Stimulated activated CD4-positive, alpha-beta T cell treated with anti-CD3 and anti-CD28 coated beads, Interleukin-4, amount 100 ng/mL, for 1 hour (primary cell): ENCODE data around the gene CFAP73.
"Not testable (repeated sequence)": the region's sequence is repeated elsewhere in the genome, so short reads cannot be mapped to it uniquely, and the experiment has no call there.

Experiments used
- DNase-seq: peaks from one replicate; pipeline ENCODE4 v3.0.0-alpha.2; 2020

CFAP73 gene

DNA sequence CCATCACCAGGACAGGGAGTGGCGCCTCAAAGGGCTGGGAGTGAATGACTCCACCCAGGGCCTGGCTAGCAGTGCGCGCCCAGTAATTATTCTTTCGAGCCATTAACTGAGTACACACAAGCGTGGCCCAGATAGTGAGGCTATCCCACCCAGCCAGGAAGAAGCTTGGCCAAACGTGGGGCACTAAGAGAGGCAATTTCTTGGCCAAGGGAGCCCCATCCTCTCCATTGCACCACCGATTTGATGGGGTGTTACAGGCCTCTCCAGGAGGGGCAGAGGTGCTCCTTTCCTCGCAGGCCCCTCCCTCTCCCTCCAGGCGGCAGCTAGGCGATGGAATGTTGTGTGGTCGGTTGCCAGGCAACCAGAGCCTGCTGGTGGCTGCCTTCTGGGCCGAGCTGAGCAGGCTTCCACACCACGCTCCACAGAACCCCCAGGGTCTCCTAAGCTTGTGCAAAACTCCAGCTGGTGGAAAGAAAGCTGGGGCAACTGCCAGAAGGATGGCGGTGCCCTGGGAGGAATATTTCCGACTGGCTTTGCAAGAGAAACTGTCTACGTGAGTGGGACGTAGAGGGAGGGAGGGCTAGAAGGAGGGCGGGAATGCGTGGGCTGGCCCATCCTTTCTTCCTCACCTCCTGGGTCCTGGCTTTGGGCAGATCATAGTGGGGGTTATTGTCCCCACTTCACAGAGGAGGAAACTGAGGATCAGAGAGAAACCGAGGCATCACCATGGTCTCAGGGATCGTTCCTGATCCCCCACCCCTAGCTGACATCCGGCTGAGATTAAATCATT is at the start of gene CFAP73:
Gene CFAP73 (plus strand): TSS at position 364 of the 790 bp plus-strand sequence. CDS start 134 bp downstream, at position 498.
- no peak for DNase-seq

DNA sequence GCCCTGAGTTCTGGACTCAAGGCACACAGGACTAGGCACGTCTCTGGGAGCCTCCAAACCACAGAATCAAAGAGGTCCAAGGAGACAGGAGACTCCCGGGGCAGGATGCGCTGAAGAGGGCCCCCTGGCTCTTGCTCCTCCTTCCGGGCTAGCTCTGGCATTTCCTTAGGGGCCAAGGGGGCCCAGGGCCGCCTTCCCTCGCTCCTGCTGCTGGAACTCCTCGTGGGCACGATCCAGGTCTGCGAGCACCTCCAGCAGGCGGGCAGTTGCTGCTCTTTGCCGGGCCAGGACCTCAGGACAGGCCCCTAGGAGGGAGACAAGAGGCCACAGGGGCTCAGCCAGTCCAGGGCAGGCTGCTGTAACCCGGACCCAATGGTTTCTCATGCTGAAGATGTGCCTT is 49.8 kb upstream of the CFAP73 start:
- no peak for DNase-seq

DNA sequence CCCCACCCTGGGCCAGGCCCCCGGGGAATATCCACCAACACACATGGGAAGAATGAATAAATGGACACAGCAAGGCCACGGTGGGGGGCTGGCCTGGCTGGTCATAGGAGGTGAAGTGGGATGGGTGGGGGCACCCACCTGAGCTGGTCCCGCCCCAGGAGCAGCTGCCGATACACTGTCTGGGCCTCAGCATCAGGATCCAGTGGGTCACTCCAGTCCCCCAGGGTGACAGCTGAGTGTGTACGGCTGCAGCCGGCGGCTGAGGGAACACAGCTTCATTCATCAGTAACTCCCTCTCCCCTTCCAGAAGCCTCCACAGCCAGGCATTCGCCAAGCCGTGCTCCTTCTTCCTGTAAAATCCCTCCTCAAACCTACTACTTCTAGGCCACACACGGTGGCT is 47.8 kb upstream of the CFAP73 start:
- DNase-seq, result no peak

DNA sequence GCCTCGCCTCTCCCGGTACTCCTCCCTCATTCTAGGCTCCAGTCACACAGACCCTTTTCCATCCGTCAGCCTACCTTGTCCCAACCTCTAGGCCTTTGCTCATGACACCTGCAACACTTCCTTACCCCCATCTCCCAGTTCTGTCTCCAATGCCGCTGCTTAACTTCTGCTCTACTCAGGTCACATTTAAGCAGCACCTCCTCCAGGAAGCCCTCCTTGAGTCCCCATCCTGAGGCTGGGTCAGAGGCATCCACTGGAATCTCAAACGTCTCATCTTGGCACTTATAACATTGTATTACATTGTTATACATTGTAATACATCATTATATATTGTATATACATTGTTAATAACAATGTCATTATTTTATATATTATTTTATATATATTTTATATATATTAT is 46.7 kb upstream of the CFAP73 start:
- DNase-seq, result no peak

DNA sequence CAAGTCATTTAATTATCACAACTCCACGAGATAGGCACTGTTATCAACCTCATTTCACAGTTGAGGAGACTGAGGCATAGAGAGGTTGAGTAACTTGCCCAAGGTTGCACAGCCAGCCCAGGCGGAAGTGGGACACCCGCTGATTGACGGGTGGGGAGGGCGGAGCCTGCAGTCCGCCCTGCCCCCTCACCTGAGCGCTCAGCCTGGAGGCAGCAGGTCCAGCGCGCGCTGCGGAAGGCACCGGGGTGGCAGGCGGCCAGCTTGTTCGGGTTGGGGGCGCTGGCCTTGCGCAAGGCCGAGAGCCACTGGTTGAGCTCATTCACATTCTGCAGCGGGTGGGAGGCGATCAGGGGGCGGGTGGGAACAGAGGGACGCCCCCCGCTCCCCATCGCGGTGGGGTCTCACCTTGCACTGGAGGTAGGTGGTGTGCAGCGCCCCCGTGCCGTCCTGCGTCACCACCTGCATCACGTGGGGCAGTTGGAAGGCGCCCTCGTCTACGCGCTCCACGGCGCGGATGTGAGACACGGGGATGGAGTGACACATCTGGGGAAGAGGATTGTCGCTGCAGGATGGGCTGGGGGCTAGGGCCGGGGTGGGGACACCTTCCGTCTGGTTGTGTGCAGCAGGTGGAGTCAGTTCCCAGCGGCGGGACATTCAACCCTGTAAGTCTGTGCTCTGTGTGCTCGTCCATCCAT is 45.6 kb upstream of the CFAP73 start:
- peak; percentile 69 for DNase-seq

DNA sequence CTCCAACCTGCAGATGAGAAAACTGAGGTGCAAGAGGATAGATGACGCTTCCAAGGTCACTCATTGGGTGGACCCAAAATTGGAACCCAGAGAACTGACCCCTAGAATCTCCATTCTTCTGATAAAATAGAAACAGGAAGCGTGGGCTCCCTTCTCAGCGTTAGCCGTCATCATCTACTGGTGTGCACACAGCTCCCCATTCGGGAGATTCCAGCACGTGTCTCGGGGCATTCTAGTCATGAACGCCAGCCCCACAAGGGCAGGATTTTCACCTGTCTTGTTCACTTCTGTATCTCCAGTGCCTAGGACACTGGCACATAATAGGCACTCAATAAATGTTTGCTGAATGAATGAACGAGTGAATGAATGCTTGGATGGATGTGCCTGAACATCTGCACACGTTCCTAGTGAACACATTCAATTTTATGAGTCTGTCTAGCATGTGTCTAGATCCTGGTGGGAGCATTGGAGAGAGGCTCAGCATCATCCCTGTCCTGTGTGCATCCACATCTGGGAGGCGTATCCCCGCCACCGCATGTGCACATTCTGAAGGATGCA is 44.5 kb upstream of the CFAP73 start:
- no peak for DNase-seq

DNA sequence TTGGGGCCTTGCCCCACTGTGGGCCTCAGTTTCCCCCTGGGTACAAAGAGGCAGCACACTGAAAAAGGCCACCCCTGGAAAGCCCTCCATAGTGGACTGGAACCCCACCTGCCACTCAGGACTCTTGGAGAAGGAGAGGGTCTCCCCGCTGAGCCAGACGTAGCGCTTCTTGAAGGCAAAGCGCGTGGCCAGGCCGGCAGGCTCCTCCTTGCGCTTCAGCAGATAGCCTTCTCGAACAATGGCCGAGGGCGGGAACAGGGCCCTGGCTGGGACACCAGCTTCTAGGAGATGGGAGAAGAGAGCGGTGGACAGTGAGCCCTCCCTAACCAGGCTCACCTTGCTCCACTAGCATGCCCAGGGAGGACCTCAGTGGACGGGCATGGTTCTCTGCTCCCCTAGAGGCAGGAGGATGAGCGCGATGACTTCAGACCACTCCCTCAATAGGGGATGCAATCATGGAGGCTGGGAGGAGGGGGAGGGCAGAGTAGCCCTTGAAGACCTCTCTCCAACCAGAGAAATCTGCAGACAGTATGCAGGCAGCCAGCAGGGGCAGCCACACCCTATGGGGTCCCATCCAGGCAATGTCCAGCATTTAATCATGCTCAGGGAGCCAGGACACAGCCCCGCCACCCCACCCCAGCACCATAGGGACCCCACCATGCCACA is 43.8 kb upstream of the CFAP73 start:
- DNase-seq, result no peak

DNA sequence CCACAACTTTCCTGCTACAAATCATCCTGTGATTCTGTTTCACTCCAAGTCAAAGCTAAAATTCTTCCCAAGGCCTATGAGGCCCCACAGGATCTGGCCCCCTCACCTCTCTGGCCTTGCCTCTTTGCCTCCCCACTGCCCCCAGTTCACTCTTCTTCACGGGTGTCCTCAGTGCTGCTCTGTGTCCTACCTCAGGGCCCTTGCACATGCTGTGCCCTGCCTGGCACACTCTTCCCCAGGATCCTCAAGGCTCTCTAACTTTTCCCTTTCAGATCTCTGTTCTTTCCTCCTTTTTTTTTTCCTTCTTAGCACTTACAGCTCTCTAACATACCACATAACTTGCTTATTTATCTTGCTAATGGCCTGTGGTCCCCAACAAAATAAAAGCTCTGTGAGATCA is 43.2 kb upstream of the CFAP73 start:
- DNase-seq, result no peak

DNA sequence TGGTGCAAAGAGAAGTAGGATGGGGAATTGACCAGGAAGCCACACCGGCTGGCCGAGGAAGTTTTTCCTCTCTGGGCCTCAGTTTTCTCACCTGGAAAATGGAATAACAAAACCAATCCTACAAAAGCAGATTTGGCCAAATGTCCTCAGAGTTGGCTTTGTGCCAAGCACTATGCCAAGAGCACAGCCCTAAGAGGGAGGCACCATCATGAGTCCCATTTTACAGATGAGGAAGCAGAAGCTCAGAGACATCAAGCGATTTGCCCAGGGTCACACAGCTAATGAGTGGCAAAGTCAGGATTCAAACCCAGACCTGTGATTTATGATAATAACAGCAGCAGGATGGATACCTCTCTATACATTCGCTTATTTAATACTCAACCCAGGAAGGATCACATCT is 41.2 kb upstream of the CFAP73 start:
- DNase-seq, result no peak

DNA sequence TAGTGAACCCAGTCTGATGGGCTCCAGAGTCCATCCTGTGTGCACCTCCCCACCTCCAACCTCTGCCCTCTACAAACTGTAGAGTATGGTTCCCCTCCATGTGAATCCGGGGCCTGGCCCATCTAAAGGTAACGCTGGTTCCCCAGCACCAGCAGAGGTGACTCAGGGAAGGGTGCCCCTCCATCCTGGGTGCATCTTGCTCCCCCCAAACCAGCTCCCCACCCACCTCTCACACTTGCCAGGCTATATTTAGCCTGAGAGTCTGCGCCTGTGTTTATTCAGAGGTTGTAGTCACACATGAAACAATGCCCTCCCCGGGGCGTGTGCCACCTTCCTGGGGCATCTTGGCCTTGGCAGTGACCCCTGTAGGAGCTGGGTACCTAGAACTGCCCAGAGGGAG is 40.2 kb upstream of the CFAP73 start:
- DNase-seq, result no peak

DNA sequence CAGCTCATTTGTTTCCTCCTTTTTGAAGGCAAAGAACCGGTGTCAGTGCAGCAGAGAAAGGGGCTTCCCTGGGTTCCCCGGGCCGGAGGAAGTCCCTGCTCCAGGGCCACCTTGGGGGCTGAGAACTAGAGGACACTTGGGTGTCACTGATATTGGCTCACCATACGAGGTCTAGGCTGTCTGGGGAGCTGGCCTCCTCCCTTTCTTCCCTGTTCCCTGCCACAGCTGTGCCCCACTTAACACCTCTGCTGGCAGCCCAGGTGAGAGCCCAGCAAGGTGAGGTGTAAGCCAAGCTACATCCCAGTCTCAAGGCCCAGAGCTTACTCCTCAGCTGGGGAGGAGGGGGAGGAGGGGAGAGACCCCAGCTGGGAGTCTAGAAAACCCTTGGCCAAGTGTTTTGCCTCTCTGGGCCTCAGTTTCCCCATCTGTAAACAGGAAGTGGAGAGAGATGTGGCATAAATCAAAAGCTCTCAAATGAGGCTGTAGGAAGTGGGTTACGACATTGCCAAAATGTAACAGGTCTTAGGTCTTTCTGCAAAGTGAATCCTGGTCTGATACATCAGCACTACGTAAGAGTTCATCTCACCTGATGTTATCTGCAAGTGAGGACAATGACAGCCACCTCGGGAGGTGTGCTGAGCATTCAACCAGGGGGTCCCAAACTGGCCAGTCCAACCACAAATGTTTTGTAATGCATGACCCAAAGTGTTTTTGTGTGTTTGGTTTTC is 39.5 kb upstream of the CFAP73 start:
- no peak for DNase-seq

DNA sequence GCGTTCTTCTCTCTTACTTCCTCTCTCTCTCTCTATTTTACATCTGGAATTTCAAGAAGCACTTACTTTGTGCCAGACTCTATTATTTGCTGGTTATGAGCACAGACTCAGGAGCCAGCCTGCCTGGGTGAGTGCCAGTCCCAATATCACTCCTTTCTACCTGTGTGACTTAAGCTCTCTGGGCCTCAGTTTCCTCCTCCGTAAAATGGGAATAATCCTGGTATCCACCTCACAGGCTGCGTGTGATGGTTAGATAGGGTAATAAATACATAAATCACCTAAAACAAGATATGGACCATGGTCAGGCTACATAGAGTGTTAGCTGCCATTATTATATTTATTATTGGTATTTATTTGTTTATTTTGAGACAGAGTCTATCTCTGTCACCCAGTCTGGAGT is 38.3 kb upstream of the CFAP73 start:
- DNase-seq, result no peak

DNA sequence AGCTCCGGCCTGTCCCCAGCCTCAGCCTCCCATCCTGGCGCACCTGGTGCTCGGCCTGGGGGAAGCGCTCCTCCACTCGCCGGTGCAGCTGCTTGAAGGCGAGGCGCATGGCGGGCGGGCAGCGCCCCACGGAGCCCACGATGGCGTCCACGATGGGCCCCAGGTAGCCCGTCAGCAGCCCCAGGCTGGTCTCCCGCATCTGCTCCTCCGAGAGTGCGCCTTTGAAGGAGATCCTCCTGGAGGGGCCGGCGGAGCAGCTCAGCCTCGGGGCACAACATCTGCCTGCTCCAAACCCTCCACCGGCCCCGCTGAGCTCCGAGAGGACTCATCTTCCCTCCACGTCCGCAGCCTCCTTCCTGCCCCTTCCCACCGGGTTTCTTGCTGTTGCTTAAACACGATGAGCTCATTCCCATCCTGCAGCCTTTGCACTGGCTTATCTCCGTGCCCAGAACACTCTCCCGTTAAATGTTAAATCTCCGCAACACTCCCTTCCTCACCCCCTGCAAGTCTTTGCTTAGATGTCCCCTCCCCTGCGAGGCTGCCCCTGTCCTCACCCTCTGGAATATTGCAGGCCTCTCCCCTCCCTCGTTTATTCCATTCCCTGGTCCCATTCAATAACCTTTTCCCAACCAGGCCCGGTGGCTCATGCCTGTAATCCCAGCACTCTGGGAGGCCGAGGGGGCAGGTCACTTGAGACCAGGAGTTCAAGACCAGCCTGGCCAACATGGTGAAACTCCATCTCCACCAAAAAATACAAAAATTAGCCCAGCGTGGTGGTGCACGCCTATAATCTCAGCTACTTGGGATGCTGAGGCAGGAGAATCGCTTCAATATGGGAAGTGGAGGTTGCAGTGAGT is 37.3 kb upstream of the CFAP73 start:
- DNase-seq, result no peak

DNA sequence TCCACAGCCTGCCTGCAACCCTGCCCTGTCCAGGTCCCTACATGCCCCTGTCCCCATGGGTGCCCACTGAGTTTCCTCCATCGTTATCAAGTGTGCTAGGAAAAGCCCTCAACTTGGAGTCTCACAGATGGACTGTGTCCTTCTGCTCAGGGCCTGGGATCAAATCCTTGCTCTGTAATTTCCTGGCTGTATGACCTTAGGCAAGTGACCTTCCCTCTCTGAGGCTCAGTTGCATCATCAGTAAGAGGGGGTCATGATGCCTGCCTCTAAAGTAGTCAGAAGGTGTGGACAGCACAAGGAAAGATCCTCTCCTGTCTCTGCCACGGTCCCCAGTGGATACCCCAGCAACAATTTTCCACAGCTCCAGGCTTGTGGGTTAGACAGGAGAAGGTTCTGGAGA is 36.1 kb upstream of the CFAP73 start:
- no peak for DNase-seq

DNA sequence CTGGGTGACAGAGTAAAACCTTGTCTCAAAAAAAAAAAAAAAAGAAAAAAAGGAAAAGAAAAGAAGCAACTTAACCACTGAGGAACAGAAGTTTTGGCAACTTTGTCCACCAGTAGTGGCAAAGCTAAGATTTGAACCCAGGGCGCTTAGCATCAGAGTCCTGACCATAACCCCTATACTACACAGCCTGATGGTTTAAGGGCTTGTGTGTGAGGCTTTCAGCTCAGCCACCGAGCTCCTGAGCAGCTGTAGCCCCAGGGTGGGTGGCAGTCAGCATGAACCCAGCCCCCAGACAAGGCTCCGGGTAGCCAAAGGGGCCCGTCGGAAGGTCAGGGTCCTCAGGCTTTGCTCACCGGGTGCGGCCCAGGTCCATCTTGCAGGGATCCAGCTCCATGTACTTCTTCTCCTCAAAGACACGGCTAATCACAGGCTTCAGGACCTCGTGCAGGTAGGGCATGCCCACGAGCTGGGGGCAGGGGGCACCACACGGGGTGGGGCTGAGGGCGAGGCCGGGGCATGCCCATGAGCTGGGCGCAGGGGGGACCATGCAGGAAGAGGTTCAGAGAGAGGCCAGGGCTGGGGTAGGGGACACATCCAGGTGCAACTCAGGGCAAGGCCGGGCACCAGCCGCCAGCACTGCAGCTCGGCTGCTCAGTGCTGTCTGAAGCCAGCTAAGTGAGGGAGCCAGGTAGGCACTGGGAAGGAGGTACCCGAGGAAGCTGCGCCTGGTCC is 34.9 kb upstream of the CFAP73 start:
- no peak for DNase-seq

DNA sequence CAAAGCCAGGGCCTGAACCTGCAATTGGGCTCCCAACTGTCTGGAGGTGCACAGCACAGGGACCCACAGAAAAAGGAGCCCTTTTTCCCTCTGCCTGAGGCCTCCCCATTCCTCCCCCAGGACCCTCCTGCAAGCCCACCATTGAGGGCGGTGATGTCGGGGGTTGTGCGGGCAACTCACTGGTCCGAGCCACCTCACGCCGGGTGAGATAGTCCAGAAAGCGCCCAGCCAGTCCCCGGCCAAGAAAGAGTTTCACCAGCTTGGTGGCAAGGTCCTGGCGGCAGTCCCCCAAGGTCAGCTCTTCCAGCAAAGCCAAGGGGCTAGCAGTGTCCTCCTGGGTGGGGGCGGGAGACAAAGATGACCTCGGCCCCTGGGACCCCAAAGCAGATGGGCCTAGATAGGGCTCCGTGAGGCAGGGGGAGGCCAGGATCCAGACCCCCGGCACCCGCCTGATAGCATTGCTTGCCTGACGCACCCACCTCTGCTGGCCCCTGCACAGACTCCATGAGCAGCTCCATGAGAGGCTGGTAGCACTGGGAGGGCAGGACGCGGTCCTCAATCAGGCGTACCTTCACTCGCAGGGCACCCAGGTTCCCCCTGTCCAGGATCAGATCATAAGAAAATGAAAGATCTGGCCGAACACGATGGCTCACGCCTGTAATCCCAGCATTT is 33.9 kb upstream of the CFAP73 start:
- DNase-seq, result no peak

DNA sequence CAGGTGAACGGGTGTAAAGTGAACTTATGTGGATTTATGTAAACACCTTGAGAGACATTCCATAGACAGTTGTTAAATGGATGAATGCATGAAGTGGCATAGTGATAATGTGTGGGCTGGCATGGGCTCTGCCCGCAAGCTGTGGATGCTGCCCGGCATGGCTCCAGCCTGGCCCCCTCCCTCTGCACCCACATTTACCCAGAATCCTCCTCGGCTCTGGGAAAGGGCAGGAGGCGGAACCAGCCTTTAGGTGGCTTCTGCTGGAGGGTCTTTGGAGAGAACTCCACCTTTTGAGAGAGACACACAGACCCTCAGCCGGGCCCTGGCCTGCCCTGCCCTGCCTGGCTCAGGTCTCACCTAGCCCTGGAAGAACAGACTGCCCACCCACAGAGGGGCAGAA is 32.6 kb upstream of the CFAP73 start:
- DNase-seq, result no peak

DNA sequence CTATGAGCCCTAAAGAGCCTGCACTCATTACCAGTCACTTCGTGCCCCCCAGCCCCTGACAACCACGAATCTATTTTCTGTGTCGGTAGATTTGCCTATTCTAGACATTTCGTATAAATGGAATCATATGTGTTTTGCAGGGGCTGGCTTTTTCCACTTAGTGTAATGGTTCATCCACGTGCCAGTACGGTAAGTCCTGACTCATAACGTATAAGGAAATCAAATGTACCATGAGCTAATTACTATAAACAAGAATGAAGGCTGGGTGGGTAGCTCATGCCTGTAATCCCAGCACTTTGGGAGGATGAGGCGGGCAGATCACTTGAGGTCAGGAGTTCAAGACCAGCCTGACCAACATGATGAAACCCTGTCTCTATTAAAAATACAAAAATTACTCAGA is 31.8 kb upstream of the CFAP73 start:
- DNase-seq, result not testable (repeated sequence)

DNA sequence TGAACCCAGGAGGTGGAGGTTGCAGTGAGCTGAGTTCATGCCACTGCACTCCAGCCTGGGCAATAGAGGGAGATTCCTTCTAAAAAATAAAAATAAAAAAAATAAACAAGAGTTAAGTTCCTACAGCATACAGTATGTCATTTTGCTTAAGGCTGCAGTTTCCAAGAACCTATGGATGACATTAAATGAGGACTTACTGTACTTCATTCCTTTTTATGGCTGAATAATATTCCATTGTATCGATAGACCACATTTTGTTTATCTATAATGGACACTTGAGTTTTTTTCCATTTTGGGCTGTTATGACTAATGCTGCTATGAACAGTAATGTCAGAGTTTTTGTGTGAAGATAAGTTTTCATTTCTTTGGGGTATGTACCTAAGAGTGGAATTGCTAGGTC is 31.4 kb upstream of the CFAP73 start:
- no peak for DNase-seq

DNA sequence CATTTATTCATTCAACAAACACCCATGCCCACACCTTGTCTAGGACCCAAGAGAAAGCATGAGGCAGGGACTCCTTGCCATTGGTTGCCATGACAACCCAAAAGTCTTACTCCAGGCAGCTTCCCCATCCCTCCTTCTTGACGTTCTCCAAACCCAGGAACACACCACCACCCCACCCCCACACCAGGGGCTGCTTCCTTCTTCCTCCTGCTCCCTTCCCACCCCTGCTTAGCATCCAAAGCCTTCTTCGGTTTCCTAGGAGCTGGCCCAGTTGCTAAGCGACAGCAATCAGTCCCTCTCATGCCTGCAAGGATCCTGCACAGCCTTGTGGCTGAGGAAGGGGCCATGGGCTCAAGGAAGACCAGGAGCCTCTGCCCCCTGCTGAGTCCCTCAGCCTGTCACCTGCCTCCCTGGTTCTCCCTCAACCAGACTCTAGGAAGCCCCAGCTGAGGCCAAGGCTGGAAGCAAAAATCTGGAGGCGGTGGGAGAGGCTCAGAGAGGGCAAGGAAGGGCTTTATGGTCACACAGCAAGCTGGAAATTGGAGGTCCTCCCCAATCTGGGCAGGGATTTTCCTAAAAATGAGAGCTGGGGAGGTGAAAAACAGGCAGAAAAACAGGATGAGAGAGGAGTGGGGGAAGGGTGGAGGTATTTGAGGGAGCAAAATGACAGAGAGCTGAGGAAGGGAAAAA is 29.4 kb upstream of the CFAP73 start:
- DNase-seq, result no peak
